Measurements from ENCODE around the gene CHRND.

Gene CHRND

DNA sequence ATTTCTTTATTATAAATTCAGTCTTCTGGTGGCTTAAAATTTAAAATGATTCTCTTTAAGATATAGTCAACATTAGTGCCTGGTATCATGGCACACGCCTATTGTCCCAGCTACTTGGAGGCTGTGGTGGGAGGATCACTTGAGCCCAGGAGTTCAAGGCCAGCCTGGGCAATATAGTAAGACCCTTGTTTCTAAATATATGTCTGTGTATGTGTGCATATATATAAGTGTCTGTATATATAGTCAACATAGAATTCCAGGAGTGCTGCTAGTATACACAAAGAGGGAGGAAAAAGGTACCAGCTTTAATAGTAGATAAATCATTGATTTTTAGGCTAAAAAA is 49.4 kb downstream of the CHRND start:
- 94% methylated on average over 1 of the region's 1 CpG for WGBS, 2 experiments
- no peaks in the 10 kb centered on the region for H3K27me3 ChIP-seq (ENCODE audit: control insufficient read depth, insufficient read depth, low read length, poor library complexity, severe bottlenecking)
- H3K27ac ChIP-seq (ENCODE audit: insufficient read depth, low read depth, low read length, poor library complexity, severe bottlenecking), result no peak overlapping the region
- H3K36me3 ChIP-seq (ENCODE audit: control insufficient read depth, insufficient read depth, low read length), result peaks cover 4% of the 10 kb centered on the region
- H3K4me3 ChIP-seq (ENCODE audit: insufficient read depth, low read depth, low read length), result no peak overlapping the region
- H3K9me3 ChIP-seq (ENCODE audit: control insufficient read depth, low read length), result no peaks in the 10 kb centered on the region
- H3K4me1 ChIP-seq (ENCODE audit: control insufficient read depth, insufficient read depth, low read length), result no peaks in the 10 kb centered on the region

GRCh38 chr2:232576995-232577394 is 51.0 kb downstream of the CHRND start:
- 91 to 97% methylated on average over 2 of the region's 2 CpGs for WGBS, 2 experiments
- H3K27ac ChIP-seq (ENCODE audit: insufficient read depth, low read depth, low read length, poor library complexity, severe bottlenecking), result no peak overlapping the region
- peaks cover 13% of the 10 kb centered on the region for H3K36me3 ChIP-seq (ENCODE audit: control insufficient read depth, insufficient read depth, low read length)
- H3K9me3 ChIP-seq (ENCODE audit: control insufficient read depth, low read length), result no peaks in the 10 kb centered on the region
- H3K4me1 ChIP-seq (ENCODE audit: control insufficient read depth, insufficient read depth, low read length), result no peaks in the 10 kb centered on the region
- no peak overlapping the region for H3K4me3 ChIP-seq (ENCODE audit: insufficient read depth, low read depth, low read length)
- no peaks in the 10 kb centered on the region for H3K27me3 ChIP-seq (ENCODE audit: control insufficient read depth, insufficient read depth, low read length, poor library complexity, severe bottlenecking)

DNA sequence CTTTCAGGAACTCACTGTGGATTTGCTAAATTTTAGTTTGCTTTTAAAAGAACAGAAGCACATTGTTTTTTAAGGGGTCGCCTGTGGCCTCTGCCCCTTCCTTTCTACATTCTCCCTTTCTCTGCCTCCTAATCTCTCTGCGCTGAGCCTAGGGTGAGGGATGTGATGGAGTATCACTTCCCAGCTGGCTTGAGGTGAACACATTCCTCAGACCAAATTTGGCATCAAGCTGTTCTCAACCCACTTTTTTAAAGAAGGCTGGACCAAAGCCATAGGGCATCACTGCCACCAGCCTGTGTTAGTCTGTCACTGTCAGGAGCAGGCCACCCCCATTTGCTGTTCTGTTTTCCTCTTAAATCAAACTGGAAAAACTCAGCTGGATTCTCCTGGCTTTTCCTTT is 51.9 kb downstream of the CHRND start:
- Histone ChIP-seq H3K4me1 (ENCODE audit: control insufficient read depth, insufficient read depth, low read length) (no peaks in the 10 kb centered on the region), H3K27ac (ENCODE audit: insufficient read depth, low read depth, low read length, poor library complexity, severe bottlenecking) (no peak overlapping the region), H3K36me3 (ENCODE audit: control insufficient read depth, insufficient read depth, low read length) (peaks cover 13% of the 10 kb centered on the region), H3K27me3 (ENCODE audit: control insufficient read depth, insufficient read depth, low read length, poor library complexity, severe bottlenecking) (no peaks in the 10 kb centered on the region), H3K4me3 (ENCODE audit: insufficient read depth, low read depth, low read length) (no peak overlapping the region), H3K9me3 (ENCODE audit: control insufficient read depth, low read length) (no peaks in the 10 kb centered on the region)
- 91 to 100% methylated on average over 2 of the region's 2 CpGs for WGBS, 2 experiments

DNA sequence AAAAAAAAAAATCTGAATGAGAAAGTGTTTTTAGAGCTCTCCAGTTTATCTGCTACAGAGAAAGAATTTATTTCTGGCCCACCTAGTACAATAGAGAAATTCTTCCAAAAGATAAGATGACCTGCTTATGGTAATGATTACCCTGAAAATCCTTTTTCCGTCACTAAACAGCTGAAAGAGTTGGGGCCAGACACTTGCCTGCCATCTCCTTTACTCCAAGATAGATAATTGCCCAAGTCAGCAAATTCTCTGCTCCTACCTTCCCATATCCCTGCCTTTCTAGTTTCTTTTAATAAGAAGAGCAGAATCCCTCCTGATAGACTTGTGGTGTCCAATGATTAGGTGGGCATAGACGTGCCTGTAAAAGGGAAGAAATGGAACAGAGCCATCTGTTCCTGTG is 52.7 kb downstream of the CHRND start:
- H3K4me1 ChIP-seq (ENCODE audit: control insufficient read depth, insufficient read depth, low read length), result no peaks in the 10 kb centered on the region
- H3K9me3 ChIP-seq (ENCODE audit: control insufficient read depth, low read length), result no peaks in the 10 kb centered on the region
- H3K4me3 ChIP-seq (ENCODE audit: insufficient read depth, low read depth, low read length), result no peak overlapping the region
- peaks cover 13% of the 10 kb centered on the region for H3K36me3 ChIP-seq (ENCODE audit: control insufficient read depth, insufficient read depth, low read length)
- H3K27ac ChIP-seq (ENCODE audit: insufficient read depth, low read depth, low read length, poor library complexity, severe bottlenecking), result no peak overlapping the region
- no peaks in the 10 kb centered on the region for H3K27me3 ChIP-seq (ENCODE audit: control insufficient read depth, insufficient read depth, low read length, poor library complexity, severe bottlenecking)
- WGBS, 2 experiments, result 95% methylated on average over 2 of the region's 2 CpGs

GRCh38 chr2:232580648-232580981 is 54.7 kb downstream of the CHRND start:
- 97% methylated on average over 6 of the region's 6 CpGs for WGBS, 2 experiments
- H3K27ac ChIP-seq (ENCODE audit: insufficient read depth, low read depth, low read length, poor library complexity, severe bottlenecking), result no peak overlapping the region

GRCh38 chr2:232581725-232582124 is 55.8 kb downstream of the CHRND start:
- Histone ChIP-seq H3K27me3 (ENCODE audit: control insufficient read depth, insufficient read depth, low read length, poor library complexity, severe bottlenecking) (no peaks in the 10 kb centered on the region), H3K4me1 (ENCODE audit: control insufficient read depth, insufficient read depth, low read length) (no peaks in the 10 kb centered on the region), H3K9me3 (ENCODE audit: control insufficient read depth, low read length) (no peaks in the 10 kb centered on the region), H3K4me3 (ENCODE audit: insufficient read depth, low read depth, low read length) (no peak overlapping the region), H3K36me3 (ENCODE audit: control insufficient read depth, insufficient read depth, low read length) (peaks cover 13% of the 10 kb centered on the region), H3K27ac (ENCODE audit: insufficient read depth, low read depth, low read length, poor library complexity, severe bottlenecking) (no peak overlapping the region)

More at GRCh38 chr2:232580648-232580981, 54.7 kb downstream of the CHRND start:
- Histone ChIP-seq H3K4me1 (ENCODE audit: control insufficient read depth, insufficient read depth, low read length) (no peaks in the 10 kb centered on the region), H3K36me3 (ENCODE audit: control insufficient read depth, insufficient read depth, low read length) (peaks cover 13% of the 10 kb centered on the region), H3K27me3 (ENCODE audit: control insufficient read depth, insufficient read depth, low read length, poor library complexity, severe bottlenecking) (no peaks in the 10 kb centered on the region), H3K9me3 (ENCODE audit: control insufficient read depth, low read length) (no peaks in the 10 kb centered on the region), H3K4me3 (ENCODE audit: insufficient read depth, low read depth, low read length) (no peak overlapping the region)

GRCh38 chr2:232584238-232584637 is 58.3 kb downstream of the CHRND start:
- 94 to 95% methylated on average over 6 of the region's 6 CpGs for WGBS, 2 experiments
- Histone ChIP-seq H3K27ac (ENCODE audit: insufficient read depth, low read depth, low read length, poor library complexity, severe bottlenecking) (no peak overlapping the region), H3K4me3 (ENCODE audit: insufficient read depth, low read depth, low read length) (no peak overlapping the region), H3K9me3 (ENCODE audit: control insufficient read depth, low read length) (no peaks in the 10 kb centered on the region), H3K36me3 (ENCODE audit: control insufficient read depth, insufficient read depth, low read length) (peaks cover 13% of the 10 kb centered on the region), H3K4me1 (ENCODE audit: control insufficient read depth, insufficient read depth, low read length) (no peaks in the 10 kb centered on the region), H3K27me3 (ENCODE audit: control insufficient read depth, insufficient read depth, low read length, poor library complexity, severe bottlenecking) (no peaks in the 10 kb centered on the region)

All from ectodermal cell (in vitro differentiated cells).